ENCODE measurements around the gene CTTNBP2.

CTTNBP2 gene

GRCh38 chr7:117685795-117686194 lies 187.4 kb downstream of the CTTNBP2 start:
- Histone ChIP-seq H3K36me3 (replicated peaks) (no peaks in the 10 kb centered on the region), H3K9me3 (no peaks in the 10 kb centered on the region), H3K4me3 (no peak overlapping the region), H3K27me3 (ENCODE audit: low read depth) (peaks cover 10% of the 10 kb centered on the region), H3K4me1 (no peaks in the 10 kb centered on the region)
- no peak for DNase-seq (ENCODE audit: low spot score in 2 of 2)
- in situ Hi-C loops (cut with MboI; ENCODE audit: low sequenced_read_pairs), result no loop called here

GRCh38 chr7:117683430-117684175 lies 189.6 kb downstream of the CTTNBP2 start:
- no peaks in the 10 kb centered on the region for H3K9me3 ChIP-seq
- DNase-seq (ENCODE audit: low spot score in 2 of 2), result no peak
- H3K27me3 ChIP-seq (ENCODE audit: low read depth), result peaks cover 18% of the 10 kb centered on the region
- no peaks in the 10 kb centered on the region for H3K4me1 ChIP-seq
- in situ Hi-C loops (cut with MboI; ENCODE audit: low sequenced_read_pairs), result no loop called here
- H3K36me3 ChIP-seq (replicated peaks), result no peaks in the 10 kb centered on the region
- H3K4me3 ChIP-seq, result no peak overlapping the region

- no peaks in the 10 kb centered on the region for H3K9me3 ChIP-seq
- in situ Hi-C loops (cut with MboI; ENCODE audit: low sequenced_read_pairs), result no loop called here
- no peak for DNase-seq (ENCODE audit: low spot score in 2 of 2)
- H3K36me3 ChIP-seq (replicated peaks), result no peaks in the 10 kb centered on the region
- peaks cover 24% of the 10 kb centered on the region for H3K27me3 ChIP-seq (ENCODE audit: low read depth)
- no peaks in the 10 kb centered on the region for H3K4me1 ChIP-seq
- H3K4me3 ChIP-seq, result no peak overlapping the region
These were observed 190.4 kb downstream of the CTTNBP2 start for GRCh38 chr7:117682681-117683385.

GRCh38 chr7:117679120-117679519 lies 194.1 kb downstream of the CTTNBP2 start:
- Histone ChIP-seq H3K4me3 (no peak overlapping the region), H3K9me3 (no peaks in the 10 kb centered on the region), H3K36me3 (replicated peaks) (no peaks in the 10 kb centered on the region), H3K27me3 (ENCODE audit: low read depth) (peaks cover 38% of the 10 kb centered on the region), H3K4me1 (no peaks in the 10 kb centered on the region)
- DNase-seq (ENCODE audit: low spot score in 2 of 2), result no peak
- in situ Hi-C loops (cut with MboI; ENCODE audit: low sequenced_read_pairs), result no loop called here

GRCh38 chr7:117675497-117676435 lies 197.5 kb downstream of the CTTNBP2 start:
- no peaks in the 10 kb centered on the region for H3K36me3 ChIP-seq (replicated peaks)
- H3K4me1 ChIP-seq, result no peaks in the 10 kb centered on the region
- in situ Hi-C loops (cut with MboI; ENCODE audit: low sequenced_read_pairs), result no loop called here
- H3K9me3 ChIP-seq, result no peaks in the 10 kb centered on the region
- no peak for DNase-seq (ENCODE audit: low spot score in 2 of 2)
- H3K4me3 ChIP-seq, result no peak overlapping the region
- H3K27me3 ChIP-seq (ENCODE audit: low read depth), result peaks cover 32% of the 10 kb centered on the region

GRCh38 chr7:117674617-117675016 lies 198.6 kb downstream of the CTTNBP2 start:
- Histone ChIP-seq H3K9me3 (no peaks in the 10 kb centered on the region), H3K4me3 (no peak overlapping the region), H3K4me1 (no peaks in the 10 kb centered on the region), H3K36me3 (replicated peaks) (no peaks in the 10 kb centered on the region), H3K27me3 (ENCODE audit: low read depth) (peaks cover 30% of the 10 kb centered on the region)
- in situ Hi-C loops (cut with MboI; ENCODE audit: low sequenced_read_pairs), result no loop called here
- no peak for DNase-seq (ENCODE audit: low spot score in 2 of 2)

GRCh38 chr7:117673839-117674238 lies 199.4 kb downstream of the CTTNBP2 start:
- H3K27me3 ChIP-seq (ENCODE audit: low read depth), result peaks cover 24% of the 10 kb centered on the region
- DNase-seq (ENCODE audit: low spot score in 2 of 2), result peak in 1 of 2 experiments; percentile 26
- in situ Hi-C loops (cut with MboI; ENCODE audit: low sequenced_read_pairs), result no loop called here
- no peaks in the 10 kb centered on the region for H3K36me3 ChIP-seq (replicated peaks)
- H3K4me1 ChIP-seq, result no peaks in the 10 kb centered on the region
- no peaks in the 10 kb centered on the region for H3K9me3 ChIP-seq
- no peak overlapping the region for H3K4me3 ChIP-seq

- no peaks in the 10 kb centered on the region for H3K9me3 ChIP-seq
- peaks cover 23% of the 10 kb centered on the region for H3K27me3 ChIP-seq (ENCODE audit: low read depth)
- no peak for DNase-seq (ENCODE audit: low spot score in 2 of 2)
- no peak overlapping the region for H3K4me3 ChIP-seq
- no peaks in the 10 kb centered on the region for H3K4me1 ChIP-seq
- in situ Hi-C loops (cut with MboI; ENCODE audit: low sequenced_read_pairs), result no loop called here
- no peaks in the 10 kb centered on the region for H3K36me3 ChIP-seq (replicated peaks)
These were observed 199.9 kb downstream of the CTTNBP2 start for GRCh38 chr7:117673367-117673766.

- H3K36me3 ChIP-seq (replicated peaks), result no peaks in the 10 kb centered on the region
- in situ Hi-C loops (cut with MboI; ENCODE audit: low sequenced_read_pairs), result no loop called here
- H3K4me1 ChIP-seq, result no peaks in the 10 kb centered on the region
- no peak for DNase-seq (ENCODE audit: low spot score in 2 of 2)
- H3K9me3 ChIP-seq, result no peaks in the 10 kb centered on the region
- H3K4me3 ChIP-seq, result no peak overlapping the region
- peaks cover 14% of the 10 kb centered on the region for H3K27me3 ChIP-seq (ENCODE audit: low read depth)
These were observed 200.8 kb downstream of the CTTNBP2 start for GRCh38 chr7:117672453-117672852.

GRCh38 chr7:117669818-117670217 lies 203.4 kb downstream of the CTTNBP2 start:
- DNase-seq (ENCODE audit: low spot score in 2 of 2), result peak in 1 of 2 experiments; percentile 16
- H3K4me3 ChIP-seq, result no peak overlapping the region
- H3K27me3 ChIP-seq (ENCODE audit: low read depth), result no peaks in the 10 kb centered on the region; the same call in none of the 2 replicates
- no peaks in the 10 kb centered on the region for H3K9me3 ChIP-seq
- H3K36me3 ChIP-seq (replicated peaks), result no peaks in the 10 kb centered on the region
- in situ Hi-C loops (cut with MboI; ENCODE audit: low sequenced_read_pairs), result no loop called here
- H3K4me1 ChIP-seq, result no peaks in the 10 kb centered on the region

GRCh38 chr7:117667456-117667855 lies 205.8 kb downstream of the CTTNBP2 start:
- in situ Hi-C loops (cut with MboI; ENCODE audit: low sequenced_read_pairs), result no loop called here
- DNase-seq (ENCODE audit: low spot score in 2 of 2), result no peak
- H3K4me1 ChIP-seq, result no peaks in the 10 kb centered on the region

GRCh38 chr7:117666689-117667088 lies 206.6 kb downstream of the CTTNBP2 start:
- Histone ChIP-seq H3K9me3 (no peaks in the 10 kb centered on the region), H3K4me3 (no peak overlapping the region), H3K27me3 (ENCODE audit: low read depth) (no peaks in the 10 kb centered on the region; the same call in none of the 2 replicates), H3K36me3 (replicated peaks) (no peaks in the 10 kb centered on the region), H3K4me1 (no peaks in the 10 kb centered on the region)
- DNase-seq (ENCODE audit: low spot score in 2 of 2), result no peak
- in situ Hi-C loops (cut with MboI; ENCODE audit: low sequenced_read_pairs), result no loop called here

More at GRCh38 chr7:117667456-117667855, 205.8 kb downstream of the CTTNBP2 start:
- Histone ChIP-seq H3K27me3 (ENCODE audit: low read depth) (no peaks in the 10 kb centered on the region; the same call in none of the 2 replicates), H3K9me3 (no peaks in the 10 kb centered on the region), H3K4me3 (no peak overlapping the region), H3K36me3 (replicated peaks) (no peaks in the 10 kb centered on the region)

GRCh38 chr7:117666031-117666430 lies 207.2 kb downstream of the CTTNBP2 start:
- no peak for DNase-seq (ENCODE audit: low spot score in 2 of 2)
- in situ Hi-C loops (cut with MboI; ENCODE audit: low sequenced_read_pairs), result no loop called here

More at GRCh38 chr7:117666031-117666430, 207.2 kb downstream of the CTTNBP2 start:
- Histone ChIP-seq H3K4me3 (no peak overlapping the region), H3K4me1 (no peaks in the 10 kb centered on the region), H3K9me3 (no peaks in the 10 kb centered on the region), H3K36me3 (replicated peaks) (no peaks in the 10 kb centered on the region), H3K27me3 (ENCODE audit: low read depth) (no peaks in the 10 kb centered on the region; the same call in none of the 2 replicates)
